Glomerular visceral epithelial cell (primary cell): Measurements from ENCODE around the gene ARRB1.

Experiments
- DNase-seq: peaks from one replicate; pipeline ENCODE4 v3.0.0-alpha.2; 2016; ENCODE audit errors: extremely low spot score

Gene ARRB1

GRCh38 chr11:75260396-75261170 is 90.9 kb downstream of the ARRB1 start:
- DNase-seq, result no peak

GRCh38 chr11:75254326-75254725 is 97.1 kb downstream of the ARRB1 start:
- DNase-seq, result no peak

DNA sequence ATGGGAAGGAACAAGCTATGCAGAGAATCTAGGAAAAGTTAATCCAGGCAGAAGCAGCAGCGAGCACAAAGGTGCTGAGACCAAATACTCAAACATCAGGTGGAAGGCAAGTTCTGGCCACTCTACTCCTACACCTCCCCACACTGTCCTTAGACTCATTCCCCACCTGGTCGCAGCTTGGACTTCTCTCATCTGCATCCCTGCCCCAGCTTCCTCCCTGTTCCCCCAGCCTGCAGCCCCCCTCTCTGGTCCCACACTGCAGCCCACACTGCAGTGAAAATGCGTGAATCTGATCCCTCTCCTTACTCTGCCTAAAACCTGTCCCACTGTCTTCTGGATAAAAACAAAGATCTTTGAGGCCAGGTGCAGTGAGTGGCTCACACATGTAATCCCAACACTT is 101.8 kb downstream of the ARRB1 start:
- DNase-seq, result no peak

- DNase-seq, result no peak
Measured at GRCh38 chr11:75248924-75249256, 102.6 kb downstream of the ARRB1 start.

DNA sequence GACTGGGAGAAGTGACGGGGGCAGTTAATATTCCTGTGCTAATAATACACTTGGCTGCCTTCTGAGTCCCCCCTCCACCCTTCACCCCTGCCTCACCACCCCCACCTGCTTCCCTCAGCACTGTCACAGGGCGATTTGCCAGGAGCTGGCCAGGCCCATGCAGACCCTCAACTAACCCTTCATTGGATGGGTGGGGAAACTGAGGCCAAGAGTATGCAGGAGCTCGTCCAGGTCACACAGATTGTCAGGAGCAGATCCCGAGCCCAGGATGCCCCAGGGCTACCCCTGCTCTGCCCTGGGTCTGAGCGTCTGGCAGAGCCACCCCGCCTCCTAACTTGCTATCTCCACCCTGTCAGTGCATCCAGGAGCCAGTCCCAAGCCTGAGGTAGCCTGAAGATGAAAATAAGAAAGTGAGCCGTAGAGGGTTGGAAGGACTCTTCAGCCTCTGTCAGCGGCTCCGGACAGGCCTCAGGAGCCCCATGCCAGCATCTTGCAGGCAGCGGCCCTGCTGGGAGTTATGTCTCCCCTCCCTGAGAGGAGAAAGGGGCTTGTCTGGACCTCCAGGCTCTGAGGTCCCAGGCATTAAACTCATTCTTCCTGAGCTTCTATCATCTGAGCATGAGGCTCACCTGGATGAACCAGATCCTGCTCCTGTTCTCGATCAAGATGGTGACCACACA is 104.7 kb downstream of the ARRB1 start:
- no peak for DNase-seq

DNA sequence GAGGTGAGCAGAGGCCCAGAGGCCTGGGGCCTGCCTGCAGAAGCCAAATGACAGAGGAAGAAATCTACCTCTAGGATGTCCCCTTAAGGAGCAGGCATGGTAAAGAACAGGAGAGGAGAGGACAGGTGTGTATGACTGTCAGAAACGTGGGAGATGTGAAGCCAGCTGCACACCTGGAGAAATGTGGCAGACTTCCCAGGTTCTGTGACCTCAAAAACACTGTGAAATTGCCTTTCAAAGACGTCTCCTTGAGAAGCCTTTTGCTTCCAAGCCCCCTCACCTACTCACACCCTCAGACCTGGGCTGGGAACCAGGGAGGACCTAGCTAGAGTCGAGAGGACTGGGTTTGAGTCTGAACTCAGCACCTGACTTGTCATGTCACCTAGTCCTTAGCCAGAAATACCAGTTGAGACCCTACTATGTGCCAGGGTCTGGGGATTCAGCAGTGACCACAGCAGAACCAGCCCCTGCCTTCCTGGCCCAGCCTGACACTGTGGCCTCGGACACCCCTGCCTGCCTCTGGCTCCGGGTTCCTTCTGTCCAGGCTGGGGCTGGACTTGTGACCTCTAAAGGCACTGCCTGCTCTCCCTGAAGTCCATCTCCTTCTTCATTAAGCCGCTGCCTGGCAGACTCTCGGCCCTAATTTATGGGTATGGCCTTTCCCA is 105.3 kb downstream of the ARRB1 start:
- no peak for DNase-seq

GRCh38 chr11:75245356-75246005 is 106.0 kb downstream of the ARRB1 start:
- DNase-seq, result no peak

DNA sequence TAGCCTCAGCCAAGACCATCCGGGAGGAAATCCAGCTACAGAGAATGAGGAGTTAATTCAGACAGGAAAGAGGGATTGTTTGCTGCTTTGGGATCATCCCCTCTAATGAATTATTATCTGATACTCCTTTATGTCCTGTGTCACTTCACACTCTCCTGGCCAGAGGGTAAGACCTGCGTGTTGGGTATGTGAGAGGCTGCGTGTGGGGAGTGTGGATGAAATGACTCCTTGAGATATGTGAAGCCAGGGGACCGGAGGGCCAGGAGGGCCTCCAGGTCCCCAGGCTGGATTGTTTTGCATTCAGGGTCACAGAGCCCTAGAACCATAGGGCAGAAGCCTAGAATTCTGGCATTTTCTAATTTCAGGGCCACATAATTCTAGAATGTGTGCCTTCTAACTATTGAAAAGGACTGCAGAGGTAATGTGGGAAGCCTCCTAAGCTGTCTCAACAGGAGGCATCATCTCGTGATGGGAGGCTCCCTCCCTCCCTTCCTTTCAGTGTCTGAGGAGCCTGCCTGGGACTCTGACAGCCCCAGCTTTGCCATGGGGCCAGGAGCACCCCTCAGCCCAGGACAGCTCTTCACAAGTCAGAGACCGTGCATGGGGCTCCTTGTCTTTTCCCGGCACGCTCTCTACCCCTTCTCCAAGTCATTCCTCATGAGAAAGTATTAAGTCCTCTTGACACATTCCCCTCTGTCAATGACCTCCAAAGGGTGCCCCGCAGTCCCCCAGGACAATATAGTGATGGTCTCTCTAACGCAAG is 107.2 kb downstream of the ARRB1 start:
- DNase-seq, result no peak

DNA sequence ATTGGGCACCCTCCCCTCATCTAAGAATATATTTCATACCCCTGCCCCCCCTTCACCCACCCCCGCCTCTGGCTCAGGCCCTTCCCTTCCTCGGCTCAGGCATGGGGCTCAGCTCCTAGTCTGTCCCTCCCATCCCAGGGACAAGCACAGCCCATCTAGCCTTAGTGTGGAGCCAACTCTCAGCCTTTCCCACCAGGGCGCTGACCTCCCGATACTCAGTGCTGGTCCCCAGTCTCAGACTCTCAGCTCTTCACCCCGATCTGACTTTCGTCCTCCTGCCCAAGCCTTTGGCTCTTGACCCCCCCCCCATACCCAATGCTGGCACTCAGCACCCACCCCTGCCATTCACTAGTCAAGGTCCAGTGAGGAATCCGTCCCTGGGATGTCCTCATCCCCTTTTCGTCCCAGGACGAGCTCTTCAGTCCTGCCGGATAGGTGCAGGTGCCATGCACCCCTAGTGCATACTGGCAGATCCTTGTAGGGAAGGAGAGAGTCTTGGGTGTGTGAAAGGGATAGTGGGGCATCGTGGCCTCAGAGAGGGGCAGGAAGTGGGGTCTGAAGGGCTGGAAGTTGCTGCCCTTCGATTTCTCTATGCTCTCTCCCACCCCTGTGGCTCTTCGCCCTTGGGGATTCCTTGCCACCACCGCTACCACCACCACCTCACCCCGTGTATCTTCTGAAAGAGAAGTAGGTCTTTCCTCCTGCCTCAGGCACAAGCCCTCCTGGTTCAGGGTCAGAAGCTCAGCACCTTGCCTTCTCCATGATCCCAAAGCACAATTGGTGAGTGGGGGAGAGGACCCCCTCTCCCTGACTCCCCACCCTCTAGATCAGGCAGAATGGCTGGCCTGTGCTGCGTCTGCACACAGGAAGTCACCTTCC is 108.5 kb downstream of the ARRB1 start:
- DNase-seq, result no peak

- no peak for DNase-seq
Measured at GRCh38 chr11:75241906-75242644, 109.4 kb downstream of the ARRB1 start.

GRCh38 chr11:75241036-75241905 is 110.2 kb downstream of the ARRB1 start:
- peak; percentile 84 for DNase-seq

- DNase-seq, result no peak
Measured at GRCh38 chr11:75240311-75241035, 111.0 kb downstream of the ARRB1 start, which contains the start of gene TPBGL. Gene TPBGL, plus strand, starts transcription at chr11:75240774. Its CDS starts 276 bp downstream, at chr11:75241050.

GRCh38 chr11:75239531-75240290 is 111.8 kb downstream of the ARRB1 start:
- no peak for DNase-seq

GRCh38 chr11:75238595-75239440 is 112.6 kb downstream of the ARRB1 start:
- DNase-seq, result no peak

DNA sequence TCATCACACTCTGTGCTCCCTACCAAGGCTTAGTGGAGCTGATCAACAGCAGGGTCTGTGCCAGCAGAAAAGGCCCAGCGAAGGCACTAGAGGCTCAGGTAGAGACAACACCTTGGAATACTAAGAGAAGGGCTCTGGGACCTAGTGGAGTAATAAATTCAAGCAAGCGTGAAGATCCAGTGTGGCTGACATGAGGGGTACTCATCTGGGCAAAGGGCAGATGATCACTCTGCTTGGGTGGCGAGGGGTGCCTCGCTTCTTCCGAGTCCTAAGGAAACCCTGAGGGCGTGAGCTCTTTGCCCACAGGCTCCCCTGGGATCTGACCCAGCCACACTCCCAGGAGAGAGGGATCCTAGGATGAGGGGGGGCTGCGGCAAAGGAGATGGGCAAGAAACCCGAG is 114.4 kb downstream of the ARRB1 start:
- DNase-seq, result no peak

DNA sequence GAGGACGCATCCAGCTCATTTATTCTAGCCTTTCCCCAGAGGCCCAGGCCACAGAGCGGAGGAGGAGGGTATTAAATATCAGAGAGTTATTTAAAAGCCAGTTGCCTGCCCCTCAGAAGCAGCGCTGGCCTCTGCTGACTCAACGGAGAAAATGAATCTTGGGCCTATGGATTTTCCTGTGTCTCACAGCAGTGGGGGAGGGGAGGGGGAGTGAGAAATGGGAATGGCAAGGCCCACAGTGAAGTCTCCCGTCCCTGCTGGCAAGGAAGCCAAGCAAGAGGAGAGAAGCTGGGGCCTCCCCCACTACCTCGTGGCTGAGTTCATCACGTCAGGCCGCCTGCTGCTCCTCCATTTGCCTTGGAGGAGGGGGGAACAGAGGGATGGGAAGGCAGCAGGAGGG is 115.4 kb downstream of the ARRB1 start:
- DNase-seq, result no peak
